ENCODE measurements around the gene RAB31.

RAB31 gene

DNA sequence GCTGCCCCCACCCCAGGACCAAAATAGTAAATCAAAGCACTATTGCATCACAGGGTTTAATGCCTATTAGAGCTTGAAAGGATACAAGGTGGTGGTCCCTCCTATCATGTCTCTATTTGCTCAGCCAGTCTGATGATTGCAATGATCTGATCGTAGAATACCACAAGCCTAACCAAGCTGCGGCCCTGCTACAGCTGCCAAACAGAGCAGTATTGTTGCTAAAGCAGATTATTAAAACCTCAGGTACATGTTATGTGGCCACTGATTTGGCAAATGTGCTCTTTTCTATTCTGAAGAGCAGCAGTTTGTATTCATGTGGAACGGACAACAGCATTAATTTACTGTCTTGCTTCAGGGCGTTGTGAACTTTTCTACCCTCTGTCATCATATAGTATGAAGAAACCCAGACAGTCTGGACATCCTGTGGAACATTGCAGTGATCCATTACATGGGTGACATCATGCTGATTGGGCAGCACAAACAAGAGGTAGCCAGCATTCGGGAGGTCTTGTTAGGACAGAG lies 197.4 kb downstream of the RAB31 start:
- TF ChIP-seq, protein P1, sequence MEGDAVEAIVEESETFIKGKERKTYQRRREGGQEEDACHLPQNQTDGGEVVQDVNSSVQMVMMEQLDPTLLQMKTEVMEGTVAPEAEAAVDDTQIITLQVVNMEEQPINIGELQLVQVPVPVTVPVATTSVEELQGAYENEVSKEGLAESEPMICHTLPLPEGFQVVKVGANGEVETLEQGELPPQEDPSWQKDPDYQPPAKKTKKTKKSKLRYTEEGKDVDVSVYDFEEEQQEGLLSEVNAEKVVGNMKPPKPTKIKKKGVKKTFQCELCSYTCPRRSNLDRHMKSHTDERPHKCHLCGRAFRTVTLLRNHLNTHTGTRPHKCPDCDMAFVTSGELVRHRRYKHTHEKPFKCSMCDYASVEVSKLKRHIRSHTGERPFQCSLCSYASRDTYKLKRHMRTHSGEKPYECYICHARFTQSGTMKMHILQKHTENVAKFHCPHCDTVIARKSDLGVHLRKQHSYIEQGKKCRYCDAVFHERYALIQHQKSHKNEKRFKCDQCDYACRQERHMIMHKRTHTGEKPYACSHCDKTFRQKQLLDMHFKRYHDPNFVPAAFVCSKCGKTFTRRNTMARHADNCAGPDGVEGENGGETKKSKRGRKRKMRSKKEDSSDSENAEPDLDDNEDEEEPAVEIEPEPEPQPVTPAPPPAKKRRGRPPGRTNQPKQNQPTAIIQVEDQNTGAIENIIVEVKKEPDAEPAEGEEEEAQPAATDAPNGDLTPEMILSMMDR (IDR thresholded peaks at IDR 0.05; ENCODE audit: borderline replicate concordance, extremely low read depth, low read length, poor library complexity, severe bottlenecking), result no peak
- TF ChIP-seq EZH2 (IDR thresholded peaks at IDR 0.05; ENCODE audit: borderline replicate concordance, low read depth, low read length, severe bottlenecking), result no peak
- Histone ChIP-seq H3K79me2 (ENCODE audit: insufficient read depth, low read length) (no peaks in the 10 kb centered on the region), H3K4me2 (ENCODE audit: insufficient read depth, low read length) (no peak overlapping the region), H4K20me1 (ENCODE audit: insufficient read depth, low read length) (no peaks in the 10 kb centered on the region), H3K4me1 (ENCODE audit: insufficient read depth, low read length) (no peaks in the 10 kb centered on the region), H2AFZ (ENCODE audit: low read depth, low read length) (no peak overlapping the region), H3K36me3 (ENCODE audit: insufficient read depth, low read length) (no peaks in the 10 kb centered on the region), H3K27me3 (ENCODE audit: insufficient read depth, low read length, poor library complexity) (peaks cover 30% of the 10 kb centered on the region), H3K4me3 (ENCODE audit: low read depth in 1 of 2, low read length in 2 of 2) (no peak overlapping the region), H3K27ac (ENCODE audit: low read length) (no peak overlapping the region), H3K9ac (ENCODE audit: low read depth, low read length) (no peak overlapping the region), H3K9me3 (ENCODE audit: insufficient read depth, low read length, severe bottlenecking) (no peaks in the 10 kb centered on the region)
- DNase-seq (no peak), ATAC-seq (ENCODE audit: insufficient read depth, low read depth) (no peak)

DNA sequence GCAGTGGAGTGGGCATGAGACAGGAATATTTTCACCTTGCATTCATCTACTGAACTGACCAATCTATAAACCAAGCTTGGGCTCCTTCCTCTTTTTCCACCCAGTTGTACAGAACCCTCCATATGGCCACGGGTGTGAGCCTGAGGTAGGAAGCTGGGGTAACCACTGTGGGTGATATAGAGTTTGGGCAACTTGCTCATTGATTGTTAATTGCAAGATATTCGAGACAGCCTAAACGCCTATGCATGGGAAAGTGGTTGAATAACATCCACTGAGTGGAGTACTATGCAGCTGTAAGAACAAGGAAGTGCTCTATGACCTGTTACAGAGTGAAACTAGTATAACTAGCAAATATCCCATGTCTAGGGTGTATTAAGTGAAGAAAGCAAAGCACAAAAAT lies 198.4 kb downstream of the RAB31 start:
- Histone ChIP-seq H3K27me3 (ENCODE audit: insufficient read depth, low read length, poor library complexity) (peaks cover 30% of the 10 kb centered on the region), H3K9ac (ENCODE audit: low read depth, low read length) (no peak overlapping the region), H2AFZ (ENCODE audit: low read depth, low read length) (no peak overlapping the region), H3K79me2 (ENCODE audit: insufficient read depth, low read length) (no peaks in the 10 kb centered on the region), H3K4me2 (ENCODE audit: insufficient read depth, low read length) (no peak overlapping the region), H3K36me3 (ENCODE audit: insufficient read depth, low read length) (no peaks in the 10 kb centered on the region), H4K20me1 (ENCODE audit: insufficient read depth, low read length) (no peaks in the 10 kb centered on the region), H3K4me1 (ENCODE audit: insufficient read depth, low read length) (no peaks in the 10 kb centered on the region), H3K27ac (ENCODE audit: low read length) (no peak overlapping the region), H3K9me3 (ENCODE audit: insufficient read depth, low read length, severe bottlenecking) (no peaks in the 10 kb centered on the region), H3K4me3 (ENCODE audit: low read depth in 1 of 2, low read length in 2 of 2) (no peak overlapping the region)
- no peak for DNase-seq
- no peak for ATAC-seq (ENCODE audit: insufficient read depth, low read depth)
- TF ChIP-seq, protein P1 (IDR thresholded peaks at IDR 0.05; ENCODE audit: borderline replicate concordance, extremely low read depth, low read length, poor library complexity, severe bottlenecking), result no peak
- TF ChIP-seq EZH2 (IDR thresholded peaks at IDR 0.05; ENCODE audit: borderline replicate concordance, low read depth, low read length, severe bottlenecking), result no peak

DNA sequence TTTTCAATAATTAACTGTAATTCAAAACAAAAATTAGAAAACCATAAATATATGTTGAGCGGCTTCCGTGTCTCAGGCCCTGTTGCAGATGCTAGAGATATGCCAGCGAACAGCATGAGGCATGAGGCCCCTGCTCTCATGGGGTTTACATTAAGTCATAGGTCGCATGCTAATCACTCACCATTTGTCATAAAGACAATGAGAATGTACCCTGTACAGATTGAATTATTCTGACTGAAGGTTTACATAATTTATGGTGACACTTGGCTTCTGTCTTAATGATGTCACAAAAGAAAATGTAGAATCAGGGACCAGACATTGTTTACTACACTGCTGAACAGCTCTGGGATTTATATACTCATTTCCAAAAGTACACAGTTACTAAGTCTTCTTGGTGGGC lies 199.8 kb downstream of the RAB31 start:
- H4K20me1 ChIP-seq (ENCODE audit: insufficient read depth, low read length), result no peaks in the 10 kb centered on the region
- TF ChIP-seq, protein P1 (IDR thresholded peaks at IDR 0.05; ENCODE audit: borderline replicate concordance, extremely low read depth, low read length, poor library complexity, severe bottlenecking), result no peak
- TF ChIP-seq EZH2 (IDR thresholded peaks at IDR 0.05; ENCODE audit: borderline replicate concordance, low read depth, low read length, severe bottlenecking), result no peak
- peaks cover 4% of the 10 kb centered on the region for H3K4me1 ChIP-seq (ENCODE audit: insufficient read depth, low read length)
- DNase-seq, result no peak
- no peak overlapping the region for H3K4me3 ChIP-seq (ENCODE audit: low read depth in 1 of 2, low read length in 2 of 2)
- H3K27me3 ChIP-seq (ENCODE audit: insufficient read depth, low read length, poor library complexity), result peaks cover 30% of the 10 kb centered on the region
- no peak overlapping the region for H3K9ac ChIP-seq (ENCODE audit: low read depth, low read length)
- no peaks in the 10 kb centered on the region for H3K79me2 ChIP-seq (ENCODE audit: insufficient read depth, low read length)
- no peaks in the 10 kb centered on the region for H3K36me3 ChIP-seq (ENCODE audit: insufficient read depth, low read length)
- no peaks in the 10 kb centered on the region for H3K9me3 ChIP-seq (ENCODE audit: insufficient read depth, low read length, severe bottlenecking)
- H3K27ac ChIP-seq (ENCODE audit: low read length), result no peak overlapping the region
- no peak overlapping the region for H3K4me2 ChIP-seq (ENCODE audit: insufficient read depth, low read length)
- ATAC-seq (ENCODE audit: insufficient read depth, low read depth), result no peak
- no peak overlapping the region for H2AFZ ChIP-seq (ENCODE audit: low read depth, low read length)

DNA sequence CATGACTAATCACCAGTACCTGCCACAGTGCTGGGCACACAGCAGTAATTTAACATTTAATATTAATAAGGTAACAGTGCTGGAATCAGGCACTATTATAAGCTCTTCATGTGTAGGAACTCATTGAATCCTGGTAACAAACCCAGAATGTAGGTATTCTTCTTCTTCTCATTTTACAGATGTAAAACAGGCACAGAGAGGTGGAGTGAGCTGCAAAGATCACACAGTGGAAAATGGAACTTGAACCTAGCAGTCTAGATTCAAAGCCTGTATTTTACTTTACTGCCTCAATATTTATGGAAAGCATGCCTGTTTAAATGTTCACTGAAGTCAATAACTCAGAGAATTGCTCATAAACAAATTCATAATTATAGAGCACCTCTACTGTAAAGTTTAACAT lies 202.0 kb downstream of the RAB31 start:
- Histone ChIP-seq H3K79me2 (ENCODE audit: insufficient read depth, low read length) (peaks cover 13% of the 10 kb centered on the region), H3K27me3 (ENCODE audit: insufficient read depth, low read length, poor library complexity) (peaks cover 30% of the 10 kb centered on the region), H3K4me3 (ENCODE audit: low read depth in 1 of 2, low read length in 2 of 2) (no peak overlapping the region), H3K4me1 (ENCODE audit: insufficient read depth, low read length) (peaks cover 8% of the 10 kb centered on the region), H3K4me2 (ENCODE audit: insufficient read depth, low read length) (no peak overlapping the region), H2AFZ (ENCODE audit: low read depth, low read length) (no peak overlapping the region), H3K9me3 (ENCODE audit: insufficient read depth, low read length, severe bottlenecking) (no peaks in the 10 kb centered on the region), H3K27ac (ENCODE audit: low read length) (no peak overlapping the region), H4K20me1 (ENCODE audit: insufficient read depth, low read length) (peaks cover 5% of the 10 kb centered on the region), H3K36me3 (ENCODE audit: insufficient read depth, low read length) (no peaks in the 10 kb centered on the region; the same call in 1 of the 2 replicates), H3K9ac (ENCODE audit: low read depth, low read length) (no peak overlapping the region)
- no peak for TF ChIP-seq EZH2 (IDR thresholded peaks at IDR 0.05; ENCODE audit: borderline replicate concordance, low read depth, low read length, severe bottlenecking)
- TF ChIP-seq, protein P1 (IDR thresholded peaks at IDR 0.05; ENCODE audit: borderline replicate concordance, extremely low read depth, low read length, poor library complexity, severe bottlenecking), result no peak
- ATAC-seq (ENCODE audit: insufficient read depth, low read depth), result no peak
- no peak for DNase-seq

All from DND-41 (cell line).